OCI-LY7 (cell line): Measurements from ENCODE around the gene RBM17. TPM values are rescaled to one million over a fixed set of nuclear protein-coding genes. Genes with fewer than 3 reads are reported as not detected.
"Not testable (repeated sequence)": the region's sequence is repeated elsewhere in the genome, so short reads cannot be mapped to it uniquely, and the experiment has no call there.

Experiments used
- BruUV-seq: library from RNA; stranded (reverse); fragments of 400-500 nt; replicated peaks from 2 replicates; lab custom pipeline; 2021; lab: Mats Ljungman, UMichigan
- CTCF ChIA-PET: fragments of 300-600 bp; sonication (Branson Sonifier 250); formaldehyde crosslinking; loops from one replicate; lab custom pipeline; 2022; ENCODE audit warnings: antibody characterized with exemption; ENCODE audit not compliant: unreplicated experiment; lab: Charles Lee
- POLR2A ChIA-PET: fragments of 300-600 bp; sonication (Branson Sonifier 250); formaldehyde crosslinking; loops from one replicate; lab custom pipeline; 2022; ENCODE audit warnings: antibody characterized with exemption; lab: Charles Lee
- DNase-seq: peaks from one replicate; pipeline ENCODE4 v3.0.0-alpha.2; 2015; ENCODE audit warnings: low spot score
- H2AFZ ChIP-seq: fragments of 200-600 bp; sonication (generic), shearing (Covaris generic); 2 replicates; pipeline ENCODE4 v1.6.1; 2014; ENCODE audit warnings: mild to moderate bottlenecking, antibody characterized with exemption, low read length, moderate library complexity
- H3K27ac ChIP-seq: fragments of 200-600 bp; sonication (generic); 2 replicates; pipeline ENCODE4 v1.5.1; 2014; ENCODE audit warnings: mixed run types, low read depth, mild to moderate bottlenecking, moderate library complexity, low read length, inconsistent platforms; ENCODE audit not compliant: poor library complexity, severe bottlenecking
- H3K36me3 ChIP-seq: fragments of 200-600 bp; sonication (generic); 2 replicates; pipeline ENCODE4 v1.6.1; 2014; ENCODE audit warnings: mild to moderate bottlenecking, antibody characterized with exemption, low read length, moderate library complexity, mixed read lengths; ENCODE audit not compliant: insufficient read depth
- H3K4me1 ChIP-seq: fragments of 200-600 bp; sonication (generic); 2 replicates; pipeline ENCODE4 v1.5.1; 2014; ENCODE audit warnings: mild to moderate bottlenecking, low read length; ENCODE audit not compliant: insufficient read depth, poor library complexity, severe bottlenecking
- H3K4me2 ChIP-seq: fragments of 200-600 bp; sonication (generic); 2 replicates; pipeline ENCODE4 v1.6.1; 2014; ENCODE audit warnings: mild to moderate bottlenecking, low read length
- H3K4me3 ChIP-seq: fragments of 200-600 bp; sonication (generic); 2 replicates; pipeline ENCODE4 v1.5.1; 2014; ENCODE audit warnings: mild to moderate bottlenecking, low read depth, low read length; ENCODE audit not compliant: poor library complexity, severe bottlenecking
- H3K79me2 ChIP-seq: fragments of 200-600 bp; sonication (generic); 2 replicates; pipeline ENCODE4 v1.6.1; 2016; ENCODE audit warnings: low read depth, mild to moderate bottlenecking, low read length, moderate library complexity, mixed read lengths; ENCODE audit not compliant: insufficient read depth
- H3K9me2 ChIP-seq: fragments of 200-600 bp; sonication (generic); 2 replicates; pipeline ENCODE4 v1.6.1; 2016; ENCODE audit warnings: mild to moderate bottlenecking, low read length, mixed read lengths; ENCODE audit not compliant: insufficient read depth
- H3K9me3 ChIP-seq: fragments of 200-600 bp; sonication (generic); 2 replicates; pipeline ENCODE4 v1.6.1; 2014; ENCODE audit warnings: mild to moderate bottlenecking, mixed run types, low read length, mixed read lengths
- H4K20me1 ChIP-seq: fragments of 200-600 bp; sonication (generic); 2 replicates; pipeline ENCODE4 v1.6.1; 2014; ENCODE audit warnings: mild to moderate bottlenecking, antibody characterized with exemption, low read length, moderate library complexity, mixed read lengths; ENCODE audit not compliant: insufficient read depth
- EZH2phosphoT487 ChIP-seq: fragments of 200-600 bp; sonication (generic); IDR thresholded peaks from 2 replicates; pipeline ENCODE4 v1.6.1; 2018; ENCODE audit warnings: low read depth, borderline replicate concordance, mild to moderate bottlenecking, mixed run types, antibody characterized with exemption, low read length, moderate library complexity, mixed read lengths
- intact Hi-C: fragments of 100-400 bp; cut with micrococcal nuclease; formaldehyde crosslinking; loops from one replicate; pipeline ENCODE4 v1.10.0; 2022; ENCODE audit not compliant: unreplicated experiment
- total RNA-seq, 2 experiments: library from RNA; depleted of rRNA in 1 of 2; stranded (reverse); fragments of >200 nt in 1 of 2; shearing (Covaris generic) in 1 of 2; gene quantifications; 2 replicates each; pipeline ENCODE4 v1.2.3, GENCODE V29; 2014 to 2022
- TF ChIP-seq, protein P1 (sequence below): fragments of 200-600 bp; sonication (generic); conservative IDR thresholded peaks from 2 replicates; pipeline ENCODE4 v1.5.1; 2014; ENCODE audit warnings: mild to moderate bottlenecking, antibody characterized with exemption, low read length, moderate library complexity, mixed read lengths

The RBM17 gene
- total RNA-seq, 2 experiments from 2014 or later: 103 to 248 TPM

DNA sequence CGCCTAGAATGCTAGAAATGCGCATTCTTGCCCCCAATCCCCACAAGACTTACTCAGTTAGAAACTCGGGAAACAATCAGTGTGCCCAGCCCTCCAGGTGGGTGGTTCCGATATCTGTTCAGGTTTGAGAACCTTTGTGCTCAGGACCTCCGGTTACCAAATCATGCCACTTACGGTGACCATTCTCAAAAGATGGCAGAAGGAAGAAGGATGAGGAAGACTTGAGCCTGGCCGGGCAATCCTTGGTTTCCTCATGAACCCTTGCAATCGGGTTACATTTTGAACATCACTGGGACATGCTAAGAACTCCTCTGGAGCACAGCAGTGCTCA is 52.1 kb downstream of the RBM17 start:
- Histone ChIP-seq H3K79me2 (no peaks in the 10 kb centered on the region), H3K4me1 (peaks cover 23% of the 10 kb centered on the region), H3K4me3 (peak overlapping the region; percentile 61), H3K27ac (no peak overlapping the region), H3K4me2 (peak overlapping the region; percentile 77), H3K9me2 (no peaks in the 10 kb centered on the region), H3K36me3 (no peaks in the 10 kb centered on the region), H3K9me3 (no peaks in the 10 kb centered on the region), H2AFZ (peak overlapping the region; percentile 83; the same call in 1 of the 2 replicates), H4K20me1 (no peaks in the 10 kb centered on the region)
- DNase-seq: no peak
- CTCF ChIA-PET: interaction anchor here (0.5 kb wide), 1 partner anchor 60 kb away, joined by 4 read pairs; no protein-coding TSS in a partner anchor
- intact Hi-C loops: loop anchor here (5.0 kb wide), 1 partner anchor 61 kb away; the partner anchor contains the start of gene PFKFB3
- no TSS peak for BruUV-seq
- no peak for TF ChIP-seq EZH2phosphoT487
- TF ChIP-seq, protein P1, sequence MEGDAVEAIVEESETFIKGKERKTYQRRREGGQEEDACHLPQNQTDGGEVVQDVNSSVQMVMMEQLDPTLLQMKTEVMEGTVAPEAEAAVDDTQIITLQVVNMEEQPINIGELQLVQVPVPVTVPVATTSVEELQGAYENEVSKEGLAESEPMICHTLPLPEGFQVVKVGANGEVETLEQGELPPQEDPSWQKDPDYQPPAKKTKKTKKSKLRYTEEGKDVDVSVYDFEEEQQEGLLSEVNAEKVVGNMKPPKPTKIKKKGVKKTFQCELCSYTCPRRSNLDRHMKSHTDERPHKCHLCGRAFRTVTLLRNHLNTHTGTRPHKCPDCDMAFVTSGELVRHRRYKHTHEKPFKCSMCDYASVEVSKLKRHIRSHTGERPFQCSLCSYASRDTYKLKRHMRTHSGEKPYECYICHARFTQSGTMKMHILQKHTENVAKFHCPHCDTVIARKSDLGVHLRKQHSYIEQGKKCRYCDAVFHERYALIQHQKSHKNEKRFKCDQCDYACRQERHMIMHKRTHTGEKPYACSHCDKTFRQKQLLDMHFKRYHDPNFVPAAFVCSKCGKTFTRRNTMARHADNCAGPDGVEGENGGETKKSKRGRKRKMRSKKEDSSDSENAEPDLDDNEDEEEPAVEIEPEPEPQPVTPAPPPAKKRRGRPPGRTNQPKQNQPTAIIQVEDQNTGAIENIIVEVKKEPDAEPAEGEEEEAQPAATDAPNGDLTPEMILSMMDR: no peak
- POLR2A ChIA-PET: no interaction called here

DNA sequence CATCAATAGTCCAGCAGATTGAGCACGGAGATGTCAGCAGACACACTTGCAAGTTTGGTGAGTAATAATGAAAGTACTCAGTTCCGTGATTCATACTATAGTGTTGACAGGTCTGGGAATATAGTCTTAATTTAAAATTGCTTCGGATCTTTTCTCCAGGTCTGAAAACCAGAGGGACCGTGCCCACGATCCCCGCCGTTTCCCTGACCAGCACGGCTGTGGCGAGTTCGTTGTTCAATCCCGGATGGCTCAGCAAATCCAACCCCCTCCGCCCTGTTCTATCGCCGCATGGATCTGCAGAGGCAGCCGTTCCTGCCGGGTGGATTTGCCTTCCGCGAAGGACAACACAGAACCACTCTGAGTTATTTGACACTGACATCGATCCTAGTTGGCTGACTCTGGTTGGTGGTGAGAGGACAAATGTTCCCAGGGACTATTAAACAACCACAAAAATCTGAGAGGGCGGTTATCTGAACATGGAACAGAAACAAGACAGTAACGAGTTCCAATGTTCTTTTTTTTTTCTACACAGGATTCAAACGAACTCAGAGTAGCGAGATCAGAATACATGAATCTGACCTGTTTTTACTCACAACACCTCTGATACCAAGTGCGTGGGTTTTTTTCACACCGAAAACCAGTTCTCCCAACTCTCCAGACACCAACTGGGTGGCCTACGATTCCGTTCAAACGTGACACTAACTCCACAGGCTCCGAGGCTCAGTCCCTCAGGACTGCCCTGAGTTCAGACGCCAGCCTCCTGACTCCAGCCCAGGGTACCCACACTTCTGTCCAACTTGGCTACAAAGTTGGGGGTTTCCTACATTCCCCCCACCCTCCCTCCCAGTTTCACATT is 52.7 kb downstream of the RBM17 start:
- H3K4me3 ChIP-seq: peak overlapping the region; percentile 61
- peak; percentile 56 for DNase-seq
- peak overlapping the region; percentile 77 for H3K4me2 ChIP-seq
- peaks cover 28% of the 10 kb centered on the region for H3K4me1 ChIP-seq
- H3K9me3 ChIP-seq: no peaks in the 10 kb centered on the region
- ChIA-PET POLR2A (interaction anchor here (0.7 to 0.8 kb wide), 3 partner anchors 22 to 279 kb away, joined by 3 read pairs; no protein-coding TSS in a partner anchor), CTCF (no interaction called here)
- H3K27ac ChIP-seq: no peak overlapping the region
- H4K20me1 ChIP-seq: no peaks in the 10 kb centered on the region
- no peaks in the 10 kb centered on the region for H3K79me2 ChIP-seq
- no peaks in the 10 kb centered on the region for H3K36me3 ChIP-seq
- TF ChIP-seq, protein P1: no peak
- TF ChIP-seq EZH2phosphoT487: no peak
- H3K9me2 ChIP-seq: no peaks in the 10 kb centered on the region
- intact Hi-C loops: loop anchor here (5.0 kb wide), 1 partner anchor 61 kb away; the partner anchor contains the start of gene PFKFB3
- peak overlapping the region; percentile 83; the same call in 1 of the 2 replicates for H2AFZ ChIP-seq
- no TSS peak for BruUV-seq

DNA sequence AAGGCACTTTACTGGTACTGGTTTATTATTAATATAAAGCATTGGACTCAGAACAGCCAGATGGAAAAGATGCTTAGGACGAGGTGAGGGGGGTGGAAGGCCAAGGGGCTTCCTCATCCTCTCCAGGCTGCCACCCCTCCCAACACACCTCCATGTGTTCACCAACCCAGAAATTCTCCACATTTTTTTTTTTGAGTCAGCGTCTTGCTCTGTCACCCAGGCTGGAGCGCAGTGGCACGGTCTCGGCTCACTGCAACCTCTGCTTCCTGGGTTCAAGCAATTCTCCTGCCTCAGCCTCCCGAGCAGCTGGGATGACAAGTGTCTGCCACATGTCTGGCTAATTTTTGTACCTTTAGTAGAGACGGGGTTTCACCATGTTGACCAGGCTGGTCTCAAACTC is 53.4 kb downstream of the RBM17 start:
- BruUV-seq, DNase-seq, H3K9me2 ChIP-seq, H4K20me1 ChIP-seq, H3K36me3 ChIP-seq, H3K27ac ChIP-seq, H2AFZ ChIP-seq, CTCF ChIA-PET, H3K4me3 ChIP-seq, H3K79me2 ChIP-seq, H3K9me3 ChIP-seq: not testable (repeated sequence)
- POLR2A ChIA-PET: interaction anchor here (0.7 to 0.8 kb wide), 3 partner anchors 22 to 278 kb away, joined by 3 read pairs; no protein-coding TSS in a partner anchor
- Histone ChIP-seq H3K4me2 (peak overlapping the region; percentile 77; the same call in 1 of the 2 replicates), H3K4me1 (peaks cover 28% of the 10 kb centered on the region)
- intact Hi-C loops: loop anchor here (5.0 kb wide), 1 partner anchor 60 kb away; the partner anchor contains the start of gene PFKFB3
